Activated CD8-positive, alpha-beta memory T cell treated with anti-CD3 and anti-CD28 coated beads, Interleukin-2, amount 50 U/mL, for 4 hours (primary cell): Measurements from ENCODE around the gene NCKIPSD.

ENCODE experiments used
- DNase-seq: peaks from one replicate; pipeline ENCODE4 v3.0.0-alpha.2; 2020

The NCKIPSD gene

DNA sequence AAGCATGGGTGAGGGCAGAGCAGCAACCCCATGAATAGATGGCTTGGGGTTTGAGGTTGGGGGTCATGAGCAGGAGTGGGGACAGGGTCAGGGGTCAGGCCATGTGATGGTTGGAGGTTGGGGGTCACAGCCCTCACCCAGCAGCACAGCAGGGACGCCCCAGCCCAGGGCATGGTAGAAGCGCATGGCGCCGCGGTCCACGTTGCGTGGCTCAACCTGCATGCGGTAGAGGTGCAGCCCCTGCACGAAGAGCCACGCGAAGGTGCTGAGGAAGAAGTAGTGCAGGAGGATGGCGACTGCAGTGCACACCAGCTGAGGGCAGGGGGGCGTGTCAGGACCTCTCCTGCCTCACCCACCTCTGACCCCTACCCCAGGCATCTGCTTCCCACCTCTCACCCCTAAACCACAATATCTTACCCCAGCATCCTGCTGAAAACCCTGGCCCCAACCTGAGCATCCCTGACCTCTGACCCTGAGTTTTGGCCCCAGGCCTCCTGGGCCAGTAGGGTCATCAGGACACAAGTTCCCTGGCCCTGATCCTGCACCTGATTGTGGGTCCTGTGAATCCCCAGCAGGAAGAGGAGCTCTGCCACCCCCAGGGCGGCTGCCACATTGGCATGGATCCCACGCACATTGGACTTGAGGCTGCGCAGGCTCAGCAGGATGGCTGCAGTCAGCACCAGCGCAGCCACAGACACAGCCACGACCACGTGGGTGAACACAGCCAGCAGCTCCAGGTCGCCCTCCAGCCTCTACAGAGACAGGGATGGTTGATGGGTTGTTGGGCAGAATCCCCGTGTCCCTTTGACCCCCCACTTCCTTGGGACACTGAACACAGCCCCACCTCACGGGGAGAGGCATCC, 40.6 kb downstream of the NCKIPSD start:
- DNase-seq: no peak

DNA sequence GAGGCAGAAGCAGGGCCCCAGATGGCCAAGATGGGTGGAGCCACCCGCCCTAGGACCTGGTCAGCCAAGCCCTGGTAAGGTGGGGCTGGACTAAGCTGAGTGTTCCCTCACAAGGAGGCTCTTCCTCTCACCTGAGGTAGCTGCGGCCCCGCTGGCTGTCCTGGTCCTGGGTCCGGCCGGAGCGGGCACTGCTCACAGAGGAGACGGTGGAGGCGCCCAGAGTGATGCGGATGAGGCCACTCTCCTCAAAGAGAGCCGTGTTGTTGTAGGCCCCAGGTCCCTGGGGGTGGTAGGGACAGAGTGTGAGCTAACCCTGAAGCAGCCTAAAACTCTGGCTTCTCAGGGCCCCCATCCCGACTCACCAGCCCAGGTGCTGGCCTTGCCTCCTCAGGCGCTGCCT, 43.1 kb downstream of the NCKIPSD start:
- no peak for DNase-seq

DNA sequence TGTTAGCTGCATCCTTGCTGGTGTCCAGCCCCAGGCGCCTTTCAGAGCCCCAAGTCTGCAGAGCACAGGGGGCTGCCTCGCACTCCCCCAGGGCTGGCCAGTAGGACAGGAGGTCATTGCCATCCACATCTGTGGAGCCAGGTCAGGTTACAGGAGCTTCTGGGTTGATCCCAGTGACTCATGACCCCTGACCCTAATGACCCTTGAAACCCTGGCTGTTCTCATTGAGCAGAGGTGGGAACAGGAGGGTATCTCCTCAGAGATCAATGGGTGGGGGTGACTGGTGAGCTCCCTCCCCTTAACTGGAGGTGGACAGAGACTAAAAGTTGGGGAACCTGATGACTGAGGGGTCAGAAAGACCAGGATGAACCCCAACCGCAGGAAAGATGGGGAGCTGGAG, 44.3 kb downstream of the NCKIPSD start:
- no peak for DNase-seq

DNA sequence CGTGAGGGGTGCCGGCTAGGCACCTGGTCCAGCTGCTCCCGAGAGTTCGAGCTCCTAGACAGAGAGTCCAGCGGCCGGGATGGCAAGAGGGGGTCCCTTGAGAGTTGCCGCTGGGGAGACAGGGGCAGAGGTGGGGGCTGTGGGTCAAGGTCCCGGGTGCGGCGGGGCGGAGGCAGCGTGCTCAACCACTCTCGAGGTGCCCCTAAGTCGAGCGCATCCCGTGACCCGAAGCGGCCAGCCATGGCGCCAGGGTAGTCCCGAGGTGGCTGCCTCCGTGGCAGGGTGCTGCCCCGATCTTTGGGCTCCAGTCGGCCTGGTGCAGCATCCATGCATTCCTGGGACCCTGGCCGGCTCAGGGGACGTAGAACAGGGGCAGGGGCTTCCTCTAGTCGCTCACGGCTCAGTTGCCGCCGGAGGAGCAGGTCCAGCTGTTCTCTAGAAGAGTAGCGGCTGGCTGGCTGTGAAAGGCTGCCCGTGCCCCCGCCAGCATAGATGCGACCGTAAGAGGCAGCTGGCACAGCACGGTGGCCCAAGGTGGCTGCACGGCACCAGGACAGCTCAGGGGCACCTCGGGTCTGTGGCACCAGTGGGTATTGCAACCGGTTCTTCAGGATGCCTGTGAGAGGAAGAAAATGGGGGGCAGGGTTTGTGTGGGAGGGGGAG, 45.6 kb downstream of the NCKIPSD start:
- DNase-seq: no peak

DNA sequence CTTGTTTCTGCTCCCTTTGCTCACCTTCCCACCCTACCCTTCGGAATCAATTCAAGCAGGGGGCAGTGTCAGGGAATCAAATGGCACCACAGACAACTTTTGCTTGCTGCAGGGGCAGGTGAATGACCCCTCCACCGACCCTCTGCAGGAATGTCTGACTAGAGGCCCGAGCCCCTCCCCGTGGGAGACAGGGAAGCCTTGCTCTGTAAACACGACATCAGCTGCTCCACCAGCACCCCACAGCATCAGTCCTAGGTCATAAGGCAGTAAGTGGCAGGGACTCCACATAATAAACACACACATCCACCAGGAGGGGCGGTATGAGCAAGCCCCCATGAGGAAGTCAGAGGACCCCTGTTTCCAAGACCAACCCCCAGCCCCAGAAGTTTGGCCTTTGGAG, 48.4 kb downstream of the NCKIPSD start:
- no peak for DNase-seq

DNA sequence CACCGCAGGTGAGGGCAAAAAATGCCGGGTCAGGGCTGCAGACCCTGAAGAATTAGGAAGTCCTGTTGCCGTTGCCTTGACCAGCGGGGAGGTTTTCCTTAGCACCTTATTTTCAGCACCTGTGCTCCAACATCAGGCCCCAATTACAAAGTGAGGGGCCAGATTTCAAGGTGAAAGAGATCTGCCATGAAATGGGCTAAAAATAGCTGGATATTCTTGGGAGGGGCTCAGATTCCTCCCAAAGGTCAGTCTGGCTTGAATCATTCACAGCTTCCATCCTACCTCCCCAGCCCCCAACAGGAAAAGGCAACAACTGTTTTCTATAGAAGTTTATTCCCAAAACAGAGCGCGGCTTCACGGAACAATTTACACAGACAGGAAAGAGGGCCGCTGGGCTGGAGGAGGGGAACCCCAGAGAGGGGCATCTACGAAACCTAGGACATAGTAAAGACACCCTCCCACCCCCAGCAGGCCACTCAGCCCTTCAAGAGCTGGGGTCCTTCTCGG, 49.5 kb downstream of the NCKIPSD start:
- no peak for DNase-seq

DNA sequence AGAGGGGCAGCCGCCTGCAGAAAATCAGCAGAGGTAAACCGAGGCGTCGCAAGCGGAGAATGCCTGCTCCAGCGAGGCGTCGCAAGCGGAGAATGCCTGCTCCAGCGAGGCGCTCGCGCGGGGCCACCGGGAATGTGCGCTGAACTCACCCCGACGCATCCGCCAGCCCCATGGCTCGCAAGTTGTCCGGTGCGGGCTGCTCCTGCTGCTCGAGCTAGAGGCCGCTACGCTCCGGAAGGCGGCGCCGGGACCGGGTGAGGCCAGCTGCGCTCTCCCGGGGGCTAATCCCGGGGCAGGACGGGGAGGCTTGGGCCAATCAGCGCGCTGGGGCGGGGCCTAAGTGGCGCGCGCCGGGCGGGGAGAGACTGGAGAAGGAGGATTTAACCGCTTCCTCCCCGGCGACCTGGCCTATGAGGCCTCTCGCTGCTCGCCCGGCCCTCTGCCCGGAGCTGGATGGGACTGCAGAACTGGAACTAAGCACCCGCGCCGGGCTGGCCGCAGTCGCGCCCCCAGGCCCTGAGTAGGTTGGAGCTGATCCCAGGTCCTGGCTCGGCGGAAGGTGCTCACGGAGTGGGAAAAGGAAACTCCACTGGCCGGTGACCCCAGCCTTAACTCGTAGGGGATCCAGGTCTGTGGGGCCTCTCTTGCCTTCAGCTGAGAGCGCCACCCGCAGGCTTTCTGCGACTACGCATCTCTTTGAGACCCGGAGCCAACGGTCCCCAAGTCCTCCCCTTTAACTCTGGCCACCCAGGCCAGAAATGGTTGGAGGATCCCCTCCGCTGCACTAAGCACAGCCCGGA, 50.3 kb downstream of the NCKIPSD start, which contains the start of gene SLC26A6:
Gene SLC26A6, minus strand, starts transcription at position 240 of the 800 bp plus-strand sequence. Its CDS starts 68 bp downstream, at position 172.
- DNase-seq: peak; percentile 93

DNA sequence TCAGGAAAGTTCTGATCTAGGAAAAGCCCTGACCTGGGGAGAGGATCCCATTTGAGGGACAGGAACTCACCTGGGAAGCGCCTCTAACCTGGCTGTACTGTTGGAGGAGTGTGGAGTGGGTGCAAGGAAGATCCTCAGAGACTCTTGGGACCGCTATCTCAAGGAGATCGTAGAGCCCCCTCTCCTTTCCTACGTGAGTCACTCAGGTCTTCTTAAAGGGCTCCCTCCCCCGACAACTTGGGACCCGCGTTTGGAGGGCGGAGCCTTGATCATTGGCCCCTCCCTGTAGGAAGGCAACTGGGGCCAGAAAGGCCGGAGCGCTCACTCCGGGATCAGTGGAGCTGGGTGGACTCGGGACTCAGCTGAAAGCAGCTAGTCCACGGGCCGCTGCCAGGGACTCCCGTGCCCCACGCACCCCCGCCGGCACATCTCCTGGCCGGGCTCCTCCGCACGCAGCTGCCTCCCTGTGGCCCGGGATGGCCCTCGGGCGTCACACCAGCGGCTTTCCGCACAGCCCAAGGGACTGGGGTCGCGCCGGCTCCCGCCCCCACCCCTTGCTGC, 51.0 kb downstream of the NCKIPSD start:
- DNase-seq: peak; percentile 67

DNA sequence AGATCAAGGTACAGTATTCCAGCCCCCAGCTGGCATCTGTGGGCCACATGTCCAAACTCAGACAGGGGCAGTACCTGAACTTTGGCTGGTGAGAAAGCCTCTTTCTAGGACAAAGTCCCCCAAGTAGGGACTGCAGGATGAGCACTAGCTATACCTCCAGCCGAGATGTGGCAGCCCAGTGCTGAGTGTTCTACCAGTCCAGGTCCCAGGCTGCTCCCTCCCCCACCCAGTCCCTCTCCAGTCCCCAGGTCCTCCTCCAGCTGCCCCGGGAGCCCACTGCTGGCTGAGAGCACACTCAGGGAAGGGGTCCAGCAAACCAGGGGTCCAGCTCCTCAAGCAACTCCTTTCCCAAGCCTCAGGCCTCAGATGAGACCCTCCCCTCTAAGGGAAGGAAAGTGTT, 52.0 kb downstream of the NCKIPSD start:
- no peak for DNase-seq

DNA sequence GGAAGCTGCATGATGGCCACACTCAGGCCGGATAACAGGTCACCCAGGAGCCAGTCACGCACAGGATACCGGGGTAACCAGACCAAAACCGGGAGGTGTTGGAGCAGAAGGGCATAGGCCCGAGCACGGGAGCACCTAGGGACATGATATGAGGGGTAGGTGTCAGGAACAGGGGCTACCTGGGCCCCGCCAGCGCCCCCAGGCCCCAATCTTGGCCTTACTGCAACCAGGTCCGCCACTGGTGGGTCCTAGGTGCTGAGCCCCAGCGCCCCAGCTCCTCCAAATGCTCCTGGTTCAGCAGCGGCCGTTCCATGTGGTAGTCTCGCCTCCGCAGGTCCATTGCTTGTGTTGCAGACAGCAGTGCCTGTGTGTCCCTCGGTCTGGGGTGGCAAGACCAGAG, 52.5 kb downstream of the NCKIPSD start:
- no peak for DNase-seq

DNA sequence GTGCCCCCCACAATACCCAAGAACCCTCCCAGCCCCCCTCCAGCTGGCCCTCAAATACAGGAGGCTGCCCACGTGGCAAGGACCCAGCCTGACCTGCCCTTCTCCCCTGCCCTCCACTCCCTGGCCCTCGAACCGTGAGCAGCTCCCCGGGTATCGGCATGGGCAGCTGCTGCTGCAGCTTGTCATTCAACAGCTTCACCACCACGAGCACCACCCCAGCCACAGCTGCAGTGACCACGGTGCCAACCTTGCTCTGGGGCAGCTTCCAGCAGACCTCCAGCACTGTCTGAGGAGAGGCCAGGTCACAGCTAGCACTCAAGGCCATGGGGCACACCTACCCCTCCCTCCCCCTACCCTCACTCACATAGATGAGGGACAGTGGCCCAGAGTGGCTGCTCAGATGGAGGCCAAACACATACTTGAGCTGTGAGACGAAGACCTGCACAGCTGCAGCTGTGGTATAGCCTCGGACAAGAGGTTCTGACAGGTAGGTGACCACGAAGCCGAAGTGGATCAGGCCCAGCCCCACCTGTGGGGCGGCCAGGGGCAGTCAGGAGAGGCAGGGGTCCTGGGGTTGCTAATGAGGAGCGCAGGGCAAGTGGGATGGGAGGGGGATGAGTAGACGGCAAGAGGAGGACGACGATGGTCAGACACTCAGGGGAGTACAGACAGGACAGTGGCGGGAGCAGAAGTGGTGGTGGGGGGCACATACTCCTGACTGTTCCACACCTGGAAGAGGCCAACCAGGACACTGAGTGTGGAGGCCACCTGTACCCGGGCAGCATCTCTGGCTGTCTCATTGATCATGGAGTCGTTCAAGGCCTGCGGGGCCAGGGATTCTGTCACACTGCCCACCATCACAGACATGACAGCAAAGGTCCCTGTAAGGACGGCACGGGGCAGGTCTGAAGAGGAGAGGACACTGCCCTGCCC, 53.9 kb downstream of the NCKIPSD start:
- no peak for DNase-seq

DNA sequence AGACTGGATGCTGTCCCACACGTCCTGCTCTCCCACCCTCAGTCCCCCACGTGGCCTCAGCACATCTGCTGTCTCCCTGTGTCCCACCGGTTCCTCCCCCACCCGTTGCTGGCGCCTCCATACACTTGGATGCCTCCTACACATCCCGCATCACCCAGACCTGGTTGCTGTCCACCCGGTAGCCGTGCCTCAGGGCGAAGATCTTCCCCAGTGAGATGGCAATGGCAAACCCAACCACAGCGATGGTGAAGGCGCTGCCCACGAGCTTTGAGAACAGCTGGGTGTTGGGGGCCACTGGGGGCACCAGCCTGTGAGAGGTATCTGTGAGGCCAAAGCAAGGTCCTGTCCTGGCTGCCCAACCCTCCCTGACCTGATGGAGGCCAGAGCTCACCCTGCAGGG, 54.9 kb downstream of the NCKIPSD start:
- no peak for DNase-seq

DNA sequence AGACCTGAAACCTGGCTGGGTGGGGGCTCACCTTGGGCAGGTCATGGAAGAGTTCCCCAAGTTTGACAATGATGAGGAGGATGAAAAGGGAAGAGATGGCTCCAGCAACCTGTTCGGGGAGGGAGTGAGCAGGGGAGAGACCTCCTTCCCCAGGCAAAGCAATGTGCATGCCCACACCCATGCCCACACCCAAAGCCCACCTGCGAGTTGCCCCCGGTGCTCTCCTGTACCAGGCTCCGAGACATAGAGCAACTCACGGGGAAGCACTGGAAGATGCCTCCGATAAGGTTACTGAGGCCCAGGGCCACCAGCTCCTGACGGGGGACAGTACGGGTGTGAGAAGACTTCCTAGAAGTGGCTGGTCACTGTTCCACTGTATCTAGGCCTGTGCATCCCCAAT, 55.3 kb downstream of the NCKIPSD start:
- no peak for DNase-seq

DNA sequence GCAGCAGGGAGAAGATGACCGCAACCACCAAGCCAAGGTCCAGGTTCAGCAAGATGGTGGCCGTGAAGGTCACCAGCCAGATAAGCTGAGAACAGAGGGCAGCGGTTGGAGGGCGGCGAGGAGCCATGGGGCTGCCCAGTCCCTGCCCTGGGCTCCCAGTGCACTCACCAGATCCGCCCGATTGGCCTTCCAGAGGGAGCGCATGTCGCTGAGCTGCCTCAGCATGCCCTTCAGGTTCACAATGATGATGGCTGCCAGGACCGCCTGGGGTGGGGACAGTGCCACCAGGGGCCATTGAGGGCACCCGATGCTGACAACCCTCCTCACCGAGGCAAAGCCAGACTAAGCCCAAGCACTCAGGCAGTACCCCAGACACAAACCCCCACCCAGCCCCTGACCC, 55.8 kb downstream of the NCKIPSD start:
- DNase-seq: no peak

DNA sequence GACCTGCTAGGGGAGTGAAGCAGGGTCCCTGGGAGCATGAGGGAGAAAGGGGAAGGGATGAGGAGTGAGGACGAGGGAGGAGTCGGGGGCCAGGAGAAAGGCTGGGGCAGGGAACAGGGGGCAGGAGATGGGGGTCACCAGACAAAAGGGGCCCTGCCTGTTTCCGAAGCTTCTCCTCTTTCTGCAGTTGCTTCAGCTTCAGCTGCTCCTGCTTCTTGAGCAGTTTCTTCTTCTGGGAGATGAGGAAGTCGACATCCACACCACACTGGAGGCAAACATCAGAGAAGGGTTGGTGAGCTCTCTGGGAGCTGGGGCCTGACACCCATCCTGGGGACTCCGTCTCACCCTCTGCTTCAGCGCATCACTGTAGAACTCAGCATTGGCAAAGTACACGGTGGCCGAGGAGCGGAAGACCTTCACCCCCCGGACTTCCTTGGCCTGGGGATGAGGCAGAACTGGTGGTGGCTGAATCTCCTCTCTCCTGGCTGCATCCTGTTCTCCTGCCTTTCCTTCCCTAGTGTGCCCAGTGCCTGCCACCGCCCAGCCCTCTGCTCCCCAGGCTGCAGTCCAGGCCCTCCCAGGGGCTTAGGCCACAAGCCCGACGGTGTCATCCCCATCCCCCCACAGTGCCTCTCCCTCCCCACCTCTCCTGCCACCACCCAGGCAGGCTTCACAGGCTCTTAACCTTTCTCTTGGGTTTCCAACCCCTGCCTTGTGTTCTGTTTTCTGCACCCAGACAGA, 57.3 kb downstream of the NCKIPSD start:
- DNase-seq: no peak

DNA sequence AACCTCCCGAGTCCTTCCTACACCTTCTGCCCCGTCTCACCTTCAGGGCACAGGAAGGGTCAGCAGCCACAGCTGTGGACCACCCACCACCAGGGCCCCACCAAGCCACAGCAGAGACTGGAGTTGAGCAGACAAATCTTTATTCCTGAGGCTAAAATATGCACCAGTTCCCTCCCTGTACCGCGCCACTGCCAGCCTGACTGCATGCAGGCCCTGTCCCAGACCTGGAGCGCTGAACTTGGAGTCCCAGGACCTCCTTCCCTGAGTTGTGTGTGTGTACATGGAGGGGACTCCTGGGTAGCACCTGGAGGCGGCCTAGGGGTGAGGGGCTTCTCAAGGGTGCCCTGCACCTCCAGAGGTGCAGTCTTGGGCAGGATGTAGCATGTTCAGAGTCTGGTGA, 60.1 kb downstream of the NCKIPSD start:
- no peak for DNase-seq

DNA sequence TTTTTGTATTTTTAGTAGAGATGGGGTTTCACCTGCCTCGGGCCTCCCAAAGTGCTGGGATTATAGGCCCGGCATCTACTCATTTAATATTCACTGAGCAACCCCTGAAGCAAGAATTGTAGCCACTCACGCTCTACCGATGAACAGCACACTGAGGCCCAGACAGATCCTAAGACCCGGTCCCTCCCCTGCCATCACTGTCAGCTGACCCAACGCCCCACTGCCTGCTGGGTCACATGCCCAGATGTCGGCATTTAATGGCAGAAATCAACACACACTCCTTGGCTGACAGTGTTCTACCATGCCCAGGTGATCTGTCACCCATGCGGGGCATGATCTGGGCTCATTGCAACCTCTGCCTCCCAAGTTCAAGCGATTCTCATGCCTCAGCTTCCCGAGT, 60.9 kb downstream of the NCKIPSD start:
- no peak for DNase-seq

DNA sequence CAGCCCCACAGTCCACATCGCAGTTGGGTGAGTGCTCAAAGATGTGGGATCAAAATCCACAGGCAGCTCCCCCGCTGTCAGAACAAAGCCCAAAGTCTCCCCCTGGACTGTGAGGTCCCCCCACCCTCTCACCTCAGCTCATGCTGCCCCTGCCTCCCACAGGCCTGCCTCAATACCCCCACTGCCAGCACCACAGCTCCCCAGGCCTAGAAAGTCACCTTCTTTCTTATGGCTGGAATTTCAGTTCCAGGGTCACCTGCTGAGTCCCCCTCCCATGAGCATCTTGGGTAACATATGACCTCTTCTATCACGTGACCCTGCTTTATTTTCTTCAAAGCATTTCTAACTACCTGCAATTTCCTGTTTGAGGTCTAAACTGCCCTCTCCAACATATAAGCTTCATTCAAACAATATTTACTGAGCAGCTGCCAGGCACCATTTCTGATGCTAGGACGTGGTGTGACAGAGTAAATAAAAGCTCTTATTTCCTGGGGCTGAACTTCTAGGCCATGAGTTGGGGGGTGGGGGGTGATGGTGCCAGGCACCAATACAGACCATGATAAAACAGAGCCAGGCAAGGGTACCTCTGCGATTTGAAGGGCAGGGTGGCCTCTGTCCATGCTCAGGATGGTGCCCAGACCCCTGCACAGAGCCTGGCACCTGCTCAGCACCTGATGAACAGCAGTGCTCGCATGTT, 61.7 kb downstream of the NCKIPSD start:
- DNase-seq: no peak
